ENCODE data around the gene TADA3.

TADA3 gene, protein sequence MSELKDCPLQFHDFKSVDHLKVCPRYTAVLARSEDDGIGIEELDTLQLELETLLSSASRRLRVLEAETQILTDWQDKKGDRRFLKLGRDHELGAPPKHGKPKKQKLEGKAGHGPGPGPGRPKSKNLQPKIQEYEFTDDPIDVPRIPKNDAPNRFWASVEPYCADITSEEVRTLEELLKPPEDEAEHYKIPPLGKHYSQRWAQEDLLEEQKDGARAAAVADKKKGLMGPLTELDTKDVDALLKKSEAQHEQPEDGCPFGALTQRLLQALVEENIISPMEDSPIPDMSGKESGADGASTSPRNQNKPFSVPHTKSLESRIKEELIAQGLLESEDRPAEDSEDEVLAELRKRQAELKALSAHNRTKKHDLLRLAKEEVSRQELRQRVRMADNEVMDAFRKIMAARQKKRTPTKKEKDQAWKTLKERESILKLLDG

DNA sequence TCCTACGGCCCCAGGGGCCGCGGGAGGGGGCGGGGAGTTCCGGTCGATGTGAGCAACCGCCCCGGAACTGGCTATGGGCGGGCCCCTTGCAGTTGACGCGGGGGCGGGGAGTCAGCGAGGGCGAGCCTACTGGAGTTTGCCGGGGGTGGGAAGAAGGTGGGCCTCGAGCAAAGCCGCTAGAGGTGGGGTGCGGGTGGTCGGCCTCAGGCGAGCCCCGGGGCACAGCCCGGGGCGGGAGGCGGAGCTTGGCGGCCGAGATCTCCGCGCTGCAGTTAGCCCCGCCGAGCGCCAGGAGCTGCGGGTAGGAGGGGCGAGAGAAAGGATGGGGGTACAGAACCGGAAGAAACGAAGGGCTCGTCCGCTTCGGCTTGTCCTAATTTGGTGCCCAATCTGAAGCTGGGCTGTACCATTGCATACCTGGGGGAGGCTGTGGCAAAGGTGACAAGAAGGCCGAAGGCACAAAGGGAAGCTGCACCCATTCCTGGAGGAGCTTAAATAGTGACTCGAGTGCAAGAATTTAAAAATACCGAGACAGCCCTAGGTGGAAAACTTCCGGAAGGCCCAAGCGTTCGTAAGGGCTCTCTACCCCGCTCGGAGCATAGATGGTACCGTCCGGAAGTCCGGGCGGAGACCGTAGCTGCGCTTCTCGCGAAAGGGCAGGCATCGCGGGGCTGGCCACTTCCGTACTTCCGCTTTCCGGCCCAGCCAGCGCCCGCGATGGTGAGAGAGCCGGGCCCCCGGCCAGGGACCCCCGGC is at the start of gene TADA3, which contains the start of gene ARPC4:
TADA3 (minus strand) TSS at position 69 of the 756 bp plus-strand sequence. CDS start 1,007 bp downstream, outside the sequence.
ARPC4 (plus strand) TSS at position 678 of the 756 bp plus-strand sequence; CDS start at position 718, 40 bp downstream.
- DNase-seq: peak; percentile 99

DNA sequence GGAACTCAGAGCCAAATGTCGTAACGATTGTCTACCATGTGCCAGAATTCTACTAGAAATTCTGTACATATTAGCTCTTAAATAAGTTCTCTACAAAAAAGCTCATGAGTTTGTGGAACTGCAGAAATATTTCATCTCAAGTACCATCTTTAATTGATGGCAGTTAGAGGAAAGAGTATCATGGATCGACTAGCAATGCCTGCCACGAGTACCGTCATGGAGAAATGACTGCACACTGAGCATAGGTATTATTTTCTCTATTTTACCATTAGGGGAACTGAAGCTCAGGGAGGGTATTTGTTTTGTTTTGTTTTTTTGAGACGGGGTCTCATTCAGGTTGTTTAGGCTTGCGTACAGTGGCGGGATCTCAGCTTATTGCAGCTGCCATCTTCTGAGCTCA is 48.7 kb upstream of the TADA3 start:
- DNase-seq: no peak

DNA sequence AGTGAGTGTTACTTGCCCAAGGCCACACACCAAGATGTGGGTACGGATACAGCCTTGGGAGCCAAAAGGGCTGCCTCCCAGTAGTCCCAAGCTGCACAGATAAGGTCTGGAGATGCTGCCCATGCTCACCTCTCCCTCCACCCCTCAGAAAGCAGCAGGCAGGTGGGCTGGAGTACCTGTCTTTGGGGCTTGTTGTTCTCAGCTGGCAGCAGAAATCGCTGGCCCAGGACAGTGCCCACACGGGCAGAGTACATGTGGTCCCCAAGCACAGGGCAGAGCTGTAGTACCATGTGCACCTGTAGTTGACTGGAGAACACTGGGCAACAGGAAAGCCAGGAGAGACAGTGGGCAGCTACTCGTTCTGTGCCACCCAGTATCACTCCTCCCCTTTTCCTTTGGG is 46.6 kb upstream of the TADA3 start:
- DNase-seq: no peak

DNA sequence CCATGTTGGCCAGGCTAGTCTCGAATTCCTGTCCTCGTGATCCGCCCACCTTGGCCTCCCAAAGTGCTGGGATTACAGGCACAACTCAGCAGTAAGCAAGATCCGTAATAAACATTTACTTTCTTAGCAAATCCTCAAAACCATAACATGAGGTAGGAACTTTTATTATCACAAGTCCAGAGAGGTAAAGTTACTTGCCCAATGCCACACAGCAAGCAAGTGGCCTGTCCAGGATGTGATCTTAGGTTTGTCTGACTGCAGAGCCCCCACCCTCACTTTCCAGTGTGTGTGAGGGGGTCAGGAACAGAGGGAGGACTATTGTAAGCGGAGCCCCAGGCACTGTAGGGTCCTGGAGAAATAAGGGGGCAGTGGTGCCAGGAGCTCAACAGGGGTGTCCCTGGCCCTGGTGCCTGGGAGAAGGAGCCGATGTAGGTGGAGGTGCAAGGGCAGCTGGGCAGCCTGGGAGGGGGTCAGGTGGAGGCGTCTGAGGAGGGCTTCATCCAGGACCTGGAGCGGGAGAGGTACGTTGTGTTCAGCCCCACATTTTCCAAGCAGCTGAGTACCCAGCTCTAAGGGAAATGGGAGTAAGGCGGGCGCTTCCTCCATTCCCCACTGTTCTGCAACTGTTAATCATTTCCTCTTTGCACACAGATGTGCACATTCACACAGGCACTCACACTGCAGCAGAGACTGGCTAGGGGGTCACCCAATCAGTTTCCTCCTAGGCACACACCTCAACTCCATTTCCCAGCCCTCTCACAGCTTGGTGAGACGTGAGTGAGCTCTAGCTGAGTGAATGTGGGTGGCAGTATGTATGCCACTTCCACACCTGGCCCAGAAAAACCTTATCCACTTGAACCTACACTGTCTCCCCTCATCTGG is 45.7 kb upstream of the TADA3 start:
- no peak for DNase-seq

DNA sequence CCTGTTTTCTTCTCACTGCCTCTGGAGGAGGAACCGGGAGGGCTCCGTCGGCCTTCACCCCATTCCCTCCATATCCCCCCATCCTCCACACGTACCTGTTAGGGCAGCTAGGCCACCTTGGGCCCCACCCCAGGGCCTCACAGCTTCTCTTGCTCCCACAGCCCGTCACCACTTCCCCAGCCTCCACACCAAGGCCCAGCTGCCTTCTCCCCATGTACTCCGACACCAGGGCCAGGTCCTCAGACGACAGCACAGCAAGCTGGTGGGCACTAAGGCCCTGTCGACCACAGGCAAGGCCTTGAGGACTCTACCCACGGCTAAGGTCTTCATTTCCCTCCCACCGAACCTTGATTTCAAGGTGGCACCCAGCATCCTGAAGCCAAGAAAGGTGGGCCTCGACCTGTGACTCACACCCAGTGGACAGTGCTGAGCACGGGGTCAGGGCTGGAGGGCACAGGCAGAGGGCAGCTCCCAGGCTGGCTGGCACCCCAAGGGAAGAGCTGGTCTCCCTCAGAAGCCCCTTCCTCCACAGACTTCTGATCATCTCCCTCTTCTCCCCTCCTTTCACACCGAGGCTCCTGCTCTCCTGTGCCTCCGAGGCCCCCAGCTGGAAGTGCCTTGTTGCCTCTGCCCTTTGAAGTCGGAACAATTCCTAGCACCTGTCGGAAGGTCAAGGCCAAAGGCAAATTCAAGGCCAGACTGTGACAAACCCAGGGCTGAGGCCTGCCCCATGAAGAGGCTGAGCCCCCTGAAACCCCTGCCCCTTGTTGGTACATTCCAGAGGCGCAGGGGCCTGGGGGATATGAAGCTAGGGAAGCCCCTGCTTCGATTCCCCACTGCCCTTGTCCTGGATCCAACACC is 42.5 kb upstream of the TADA3 start:
- no peak for DNase-seq

DNA sequence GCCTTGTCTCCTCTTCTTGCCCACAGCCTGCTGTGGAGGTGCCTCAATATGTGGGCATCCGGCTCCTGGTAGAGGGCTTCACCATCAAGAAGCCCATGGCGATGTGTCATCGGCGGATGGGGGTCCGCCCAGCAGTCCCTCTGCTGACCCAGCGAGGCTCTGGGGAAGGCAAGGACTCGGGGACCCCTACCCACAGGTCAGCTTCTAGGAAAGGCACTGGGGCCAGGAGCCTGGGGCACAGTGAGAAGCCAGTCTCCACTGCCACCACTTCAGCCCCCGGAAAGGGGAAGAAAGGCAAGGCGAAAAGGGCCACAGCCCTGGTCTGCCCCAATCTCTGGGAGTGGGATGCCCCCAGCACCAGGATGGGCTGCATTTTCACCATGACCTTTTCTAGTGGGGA is 40.8 kb upstream of the TADA3 start:
- no peak for DNase-seq

DNA sequence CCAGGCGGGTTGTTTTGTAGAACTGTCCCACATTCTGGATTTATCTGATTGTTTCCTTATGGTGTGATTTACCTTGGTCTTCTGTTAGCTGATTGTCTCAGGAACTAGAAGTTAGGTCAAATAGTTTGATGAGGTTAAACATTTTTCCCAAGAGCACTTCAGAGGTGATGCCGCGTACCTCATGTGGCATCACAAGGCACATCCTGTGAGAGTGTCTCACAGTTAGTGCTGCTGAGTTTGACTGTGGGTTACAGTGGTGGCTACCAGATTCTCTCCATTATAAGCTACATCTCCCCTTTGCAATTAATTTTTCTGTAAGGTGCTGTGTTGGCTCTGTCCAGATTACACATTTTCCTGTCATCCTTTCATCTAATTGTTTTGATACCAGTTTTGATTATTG is 39.0 kb upstream of the TADA3 start:
- DNase-seq: no peak

DNA sequence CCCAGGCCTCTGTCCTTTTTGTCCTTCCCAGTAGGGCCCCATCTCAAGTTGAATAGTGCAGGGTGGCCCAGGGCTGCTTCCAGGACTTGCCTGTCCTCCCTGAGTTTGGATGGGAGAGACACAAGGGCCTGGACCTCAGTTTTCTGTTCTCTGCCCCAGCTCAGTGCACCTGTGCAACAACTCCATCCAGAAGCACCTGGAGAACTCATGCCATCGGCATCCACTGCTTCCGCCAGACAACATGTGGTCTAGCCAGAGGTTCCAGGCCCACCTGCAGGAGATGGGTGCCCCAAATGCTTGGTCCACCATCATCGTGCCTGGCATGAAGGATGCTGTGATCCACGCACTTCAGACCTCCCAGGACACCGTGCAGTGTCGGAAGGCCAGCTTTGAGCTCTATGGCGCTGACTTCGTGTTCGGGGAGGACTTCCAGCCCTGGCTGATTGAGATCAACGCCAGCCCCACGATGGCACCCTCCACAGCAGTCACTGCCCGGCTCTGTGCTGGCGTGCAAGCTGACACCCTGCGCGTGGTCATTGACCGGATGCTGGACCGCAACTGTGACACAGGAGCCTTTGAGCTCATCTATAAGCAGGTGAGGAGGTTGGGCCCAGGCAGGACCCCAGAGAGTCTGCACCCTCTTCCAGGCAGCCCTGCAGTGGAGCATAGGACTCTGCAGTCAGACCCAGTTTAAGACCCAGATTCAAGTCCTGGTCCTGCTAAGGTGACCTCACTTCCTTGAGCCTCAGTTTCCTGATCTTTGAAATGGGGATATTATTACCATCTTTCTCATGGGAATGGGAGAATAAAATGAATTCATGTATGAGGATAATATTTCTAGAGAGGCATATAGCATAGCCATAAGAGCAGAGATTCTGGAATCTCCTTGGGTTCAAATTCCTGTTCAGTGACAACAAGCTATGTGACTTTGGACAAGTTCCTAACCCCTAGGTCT is 36.8 kb upstream of the TADA3 start:
- no peak for DNase-seq

DNA sequence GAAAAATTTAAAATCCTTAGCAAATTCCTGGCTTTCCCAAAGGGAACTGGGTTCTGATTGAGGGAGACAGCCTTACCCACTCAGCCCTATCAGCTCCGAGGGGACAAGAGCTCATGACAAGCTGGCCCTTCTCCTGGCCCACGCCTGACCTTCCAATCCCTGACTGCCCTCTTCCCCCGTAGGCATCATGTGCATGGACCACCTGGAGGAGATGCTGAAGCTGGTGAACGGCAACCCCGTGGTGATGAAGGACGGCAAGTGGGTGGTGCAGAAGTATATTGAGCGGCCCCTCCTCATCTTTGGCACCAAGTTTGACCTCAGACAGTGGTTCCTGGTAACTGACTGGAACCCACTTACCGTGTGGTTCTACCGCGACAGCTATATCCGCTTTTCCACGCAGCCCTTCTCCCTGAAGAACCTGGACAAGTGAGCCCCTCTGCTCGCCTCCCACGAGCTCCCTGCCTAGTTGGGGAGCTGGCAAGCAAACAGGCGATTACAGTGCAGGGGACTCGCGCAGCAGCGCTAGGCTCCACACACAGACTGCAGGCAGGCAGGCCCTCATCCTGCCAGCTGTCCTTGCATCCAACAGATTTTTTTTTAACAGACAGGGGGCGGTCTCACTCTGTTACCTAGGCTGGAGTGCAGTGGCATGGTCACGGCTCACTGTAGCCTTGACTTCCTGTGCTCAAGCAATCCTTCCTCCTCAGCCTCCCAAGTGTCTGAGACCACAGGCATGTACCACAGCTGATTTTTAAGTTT is 34.7 kb upstream of the TADA3 start:
- peak; percentile 14 for DNase-seq

DNA sequence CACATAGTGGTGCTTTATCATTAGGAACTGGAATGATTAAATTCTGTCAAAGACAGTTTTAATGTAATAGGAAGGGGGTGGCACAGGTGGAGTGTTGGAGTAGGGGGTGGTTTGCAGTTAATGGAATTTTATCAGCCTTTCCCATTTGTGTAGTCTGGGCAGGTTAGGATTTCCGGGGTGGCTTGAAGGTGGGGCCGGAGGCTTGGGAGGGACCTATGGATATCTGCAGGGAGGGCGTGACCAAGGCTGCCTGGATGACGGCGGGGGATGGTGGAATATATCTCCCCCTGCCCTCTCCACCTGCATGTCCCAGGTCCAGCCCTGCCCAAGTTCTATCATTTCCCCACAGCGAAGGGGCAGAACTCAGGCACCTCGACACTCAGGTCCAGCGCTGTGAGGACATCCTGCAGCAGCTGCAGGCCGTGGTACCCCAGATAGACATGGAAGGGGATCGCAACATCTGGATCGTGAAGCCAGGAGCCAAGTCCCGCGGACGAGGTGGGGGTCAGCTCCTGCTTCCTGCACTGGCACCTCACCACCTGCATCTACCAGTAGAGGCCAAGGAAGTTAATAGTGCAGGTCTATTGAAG is 33.3 kb upstream of the TADA3 start:
- DNase-seq: no peak

DNA sequence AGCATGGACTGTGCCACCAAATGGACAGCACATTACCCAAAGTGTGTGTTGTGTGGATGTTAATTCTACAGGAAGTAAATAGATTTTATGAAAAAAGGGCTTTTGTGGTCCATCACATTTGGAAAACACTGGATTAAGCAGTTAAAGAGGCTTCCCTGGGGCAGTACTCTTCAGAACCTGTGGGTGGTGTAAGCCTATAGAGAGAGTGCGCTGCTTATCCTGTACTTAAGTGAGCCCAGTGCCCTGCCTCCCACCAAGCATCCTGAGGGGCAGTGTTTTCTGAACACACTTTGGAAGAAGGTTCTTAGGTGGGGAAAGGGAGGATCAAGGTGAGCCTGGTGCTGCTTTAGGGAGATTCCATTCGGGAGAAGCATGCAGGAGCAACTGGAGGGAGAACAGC is 28.7 kb upstream of the TADA3 start:
- no peak for DNase-seq

DNA sequence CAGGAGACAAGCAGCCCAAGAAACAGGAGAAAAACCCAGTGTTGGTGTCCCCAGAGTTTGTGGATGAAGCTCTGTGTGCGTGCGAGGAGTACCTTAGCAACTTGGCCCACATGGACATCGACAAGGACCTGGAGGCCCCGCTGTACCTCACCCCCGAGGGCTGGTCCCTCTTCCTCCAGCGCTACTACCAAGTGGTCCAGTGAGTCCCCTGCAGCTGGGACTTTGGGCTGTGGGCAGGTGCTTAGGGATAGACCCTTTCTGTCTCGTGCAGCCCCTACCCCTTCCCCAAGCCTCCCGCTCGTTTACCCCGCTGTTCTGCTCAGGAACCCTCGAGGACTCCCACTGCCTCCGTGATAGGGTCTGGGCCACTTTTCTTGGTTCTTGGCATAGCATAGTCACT is 28.3 kb upstream of the TADA3 start:
- DNase-seq: no peak

DNA sequence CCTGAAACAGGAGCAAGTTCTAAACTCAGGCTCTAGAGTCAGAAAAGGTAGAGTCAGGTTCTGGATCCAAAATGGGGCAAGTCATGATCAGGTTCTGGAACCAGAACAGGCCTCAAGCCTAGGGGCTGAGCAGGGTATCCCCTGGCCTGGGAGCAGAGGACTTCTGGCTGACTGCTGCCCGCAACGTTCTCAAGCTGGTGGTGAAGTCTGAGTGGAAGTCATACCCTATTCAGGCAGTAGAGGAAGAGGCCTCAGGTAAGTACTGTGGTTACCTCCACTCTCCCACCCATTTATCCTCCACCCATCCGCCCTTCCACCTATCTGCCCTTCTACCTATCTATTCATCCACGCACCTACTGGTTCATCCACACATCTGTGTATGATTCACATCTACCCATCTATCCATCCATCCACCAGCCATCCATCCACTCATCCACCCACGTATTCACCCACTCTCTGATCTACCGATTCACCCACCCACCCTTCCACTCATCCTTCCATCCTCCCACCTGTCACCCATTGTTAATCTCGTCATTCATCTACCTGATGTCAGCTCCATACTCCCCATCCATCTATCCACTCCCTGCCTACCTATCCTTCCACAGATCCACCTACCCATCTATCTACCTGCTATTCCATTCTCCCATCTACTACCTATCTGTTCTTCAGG is 26.5 kb upstream of the TADA3 start:
- no peak for DNase-seq

DNA sequence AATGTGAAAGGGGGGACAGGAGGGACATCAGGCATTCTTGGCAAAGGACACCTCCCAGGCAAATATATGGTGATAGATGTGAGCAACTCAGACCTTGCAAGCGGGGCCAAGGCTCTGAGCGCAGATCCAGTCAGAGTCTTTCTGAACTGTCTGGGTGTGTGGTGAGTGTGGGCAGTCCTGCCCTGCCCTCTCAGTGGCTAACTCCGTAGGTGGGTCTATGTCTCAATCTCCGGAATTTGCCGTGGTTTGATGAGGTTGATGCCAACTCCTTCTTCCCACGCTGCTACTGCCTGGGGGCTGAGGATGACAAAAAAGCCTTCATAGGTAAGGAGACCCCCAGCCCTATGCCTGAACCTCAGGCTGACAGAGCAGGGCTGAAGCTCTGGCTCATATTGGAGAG is 25.2 kb upstream of the TADA3 start:
- no peak for DNase-seq

DNA sequence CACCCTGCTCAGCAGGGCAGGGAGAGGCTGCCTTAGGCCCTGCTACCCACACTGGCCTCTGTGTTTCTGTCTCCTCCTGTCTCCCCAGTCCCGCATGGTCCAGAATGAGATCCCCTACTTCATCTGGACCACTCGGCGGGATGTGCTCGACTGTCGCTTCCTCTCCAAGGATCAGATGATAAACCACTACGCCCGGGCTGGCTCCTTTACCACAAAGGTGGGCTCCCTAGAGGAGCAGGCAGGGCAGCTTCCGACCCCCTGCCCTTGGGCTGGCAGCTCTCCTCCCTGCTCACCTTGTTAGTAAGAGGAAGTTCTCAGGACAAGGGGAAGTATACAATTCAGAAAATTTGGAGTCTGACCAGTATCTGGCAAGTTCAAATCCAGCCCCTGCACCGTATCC is 23.7 kb upstream of the TADA3 start:
- DNase-seq: no peak

DNA sequence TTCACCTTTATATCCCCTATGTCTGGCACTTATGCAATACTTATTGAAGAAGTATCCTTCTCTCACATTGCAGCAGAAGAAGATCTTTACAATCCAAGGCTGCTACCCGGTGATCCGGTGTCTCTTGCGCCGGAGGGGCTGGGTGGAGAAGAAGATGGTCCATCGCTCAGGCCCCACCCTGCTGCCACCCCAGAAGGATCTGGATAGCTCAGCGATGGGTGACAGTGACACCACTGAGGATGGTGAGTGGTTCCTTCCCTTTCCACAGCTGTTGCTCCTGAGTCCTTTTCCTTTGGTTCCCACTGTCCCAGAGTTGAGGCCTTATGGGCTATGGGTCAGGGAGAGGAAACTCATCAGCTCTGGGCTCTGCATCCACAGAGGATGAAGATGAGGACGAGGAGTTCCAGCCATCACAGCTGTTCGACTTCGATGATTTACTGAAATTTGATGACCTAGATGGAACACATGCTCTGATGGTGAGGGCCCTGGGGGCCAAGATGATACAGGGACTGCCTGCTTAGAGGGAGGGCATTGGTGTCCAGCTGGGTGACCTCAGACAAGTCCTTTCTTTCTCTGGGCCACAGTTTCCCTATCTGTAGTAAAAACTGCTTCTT is 20.7 kb upstream of the TADA3 start:
- DNase-seq: no peak

DNA sequence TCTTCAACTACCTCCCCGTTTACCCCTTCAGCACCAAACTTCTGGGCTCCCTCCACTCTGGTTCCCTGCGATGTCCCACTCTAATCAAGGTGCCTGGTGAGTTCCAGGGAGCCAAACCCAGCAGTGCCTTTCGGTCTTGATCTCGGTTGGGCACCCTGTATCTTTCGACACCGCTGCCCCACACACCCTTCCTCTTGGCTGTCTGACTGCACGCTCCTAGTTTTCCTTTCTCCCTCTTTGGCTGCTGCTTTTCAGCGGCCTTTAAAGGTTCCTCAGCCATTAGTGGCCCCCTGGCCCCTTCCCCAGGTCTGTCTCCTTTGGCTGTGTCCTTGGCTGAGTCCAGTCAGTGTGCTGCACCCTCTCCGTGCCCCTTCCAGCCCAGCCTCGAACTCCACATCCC is 18.6 kb upstream of the TADA3 start:
- no peak for DNase-seq

DNA sequence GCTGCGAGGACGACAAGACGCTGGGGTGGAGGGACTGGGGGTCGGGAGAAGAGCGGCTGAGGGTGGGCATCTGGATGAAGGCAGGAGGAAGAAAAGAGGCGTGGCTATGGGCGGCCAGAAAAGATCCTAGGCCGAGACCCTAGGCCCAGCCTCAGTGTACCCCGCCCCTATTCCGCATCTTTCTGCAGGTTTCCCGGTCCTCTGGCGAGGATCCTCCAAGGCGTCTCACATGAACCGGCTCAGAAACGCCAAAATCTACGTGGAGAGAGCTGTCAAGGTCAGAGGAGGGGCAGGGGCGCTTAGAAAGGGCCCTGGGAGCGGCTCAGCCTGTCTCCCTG is 18.1 kb upstream of the TADA3 start:
- DNase-seq: peak; percentile 74

Data from retina (tissue), 1 donor.